ENCODE data around the gene WDR20.
"Not testable (repeated sequence)": the region's sequence is repeated elsewhere in the genome, so short reads cannot be mapped to it uniquely, and the experiment has no call there.

Gene WDR20

GRCh38 chr14:102172721-102173120 is 33.0 kb downstream of the WDR20 start:
- not testable (repeated sequence) for DNase-seq

GRCh38 chr14:102177161-102177560 is 37.5 kb downstream of the WDR20 start:
- DNase-seq = no peak

GRCh38 chr14:102178806-102179205 is 39.1 kb downstream of the WDR20 start:
- DNase-seq = no peak

GRCh38 chr14:102180248-102180998 is 40.7 kb downstream of the WDR20 start:
- no peak for DNase-seq

- DNase-seq = no peak
Measured at GRCh38 chr14:102181187-102181586, 41.5 kb downstream of the WDR20 start.

GRCh38 chr14:102182190-102182589 is 42.5 kb downstream of the WDR20 start:
- DNase-seq = no peak

- no peak for DNase-seq
Measured at GRCh38 chr14:102182936-102183619, 43.4 kb downstream of the WDR20 start.

GRCh38 chr14:102183886-102184285 is 44.2 kb downstream of the WDR20 start:
- no peak for DNase-seq

- DNase-seq = no peak
Measured at GRCh38 chr14:102184316-102185035, 44.8 kb downstream of the WDR20 start.

- no peak for DNase-seq
Measured at GRCh38 chr14:102185360-102185759, 45.7 kb downstream of the WDR20 start.

GRCh38 chr14:102187044-102187443 is 47.3 kb downstream of the WDR20 start:
- no peak for DNase-seq

GRCh38 chr14:102187568-102188001 is 47.9 kb downstream of the WDR20 start:
- no peak for DNase-seq

GRCh38 chr14:102188187-102188586 is 48.5 kb downstream of the WDR20 start:
- no peak for DNase-seq

- DNase-seq = no peak
Measured at GRCh38 chr14:102189874-102190273, 50.2 kb downstream of the WDR20 start.

- no peak for DNase-seq
Measured at GRCh38 chr14:102192840-102193502, 53.3 kb downstream of the WDR20 start.

GRCh38 chr14:102194856-102195255 is 55.2 kb downstream of the WDR20 start:
- no peak for DNase-seq

GRCh38 chr14:102195446-102195845 is 55.7 kb downstream of the WDR20 start:
- DNase-seq = no peak

- DNase-seq = no peak
Measured at GRCh38 chr14:102196039-102196901, 56.6 kb downstream of the WDR20 start.

GRCh38 chr14:102196902-102197230 is 57.2 kb downstream of the WDR20 start:
- no peak for DNase-seq

GRCh38 chr14:102197317-102197853 is 57.7 kb downstream of the WDR20 start:
- DNase-seq = no peak

- no peak for DNase-seq
Measured at GRCh38 chr14:102200690-102201352, 61.1 kb downstream of the WDR20 start.
